H9 (cell line): ENCODE data around the gene GALT. TPM values are rescaled to one million over a fixed set of nuclear protein-coding genes. Genes with fewer than 3 reads are reported as not detected.

ENCODE experiments used
- DNase-seq: peaks from one replicate; pipeline ENCODE4 v3.0.0-alpha.2; 2017
- H2AFZ ChIP-seq: one replicate; pipeline ENCODE4 v1.6.1; 2013; ENCODE audit warnings: mild to moderate bottlenecking, low read length, control low read depth, moderate library complexity
- H2AK5ac ChIP-seq: 2 replicates; pipeline ENCODE4 v1.6.1; 2013; ENCODE audit warnings: low read length, control low read depth, mixed read lengths; ENCODE audit not compliant: insufficient read length
- H2BK120ac ChIP-seq: one replicate; pipeline ENCODE4 v1.6.1; 2013; ENCODE audit warnings: low read depth, mild to moderate bottlenecking, low read length, control low read depth, inconsistent platforms; ENCODE audit not compliant: poor library complexity, severe bottlenecking
- H2BK12ac ChIP-seq: 2 replicates; pipeline ENCODE4 v1.6.1; 2013; ENCODE audit warnings: low read length, control low read depth, mixed read lengths, low read depth; ENCODE audit not compliant: insufficient read length
- H2BK15ac ChIP-seq: 2 replicates; pipeline ENCODE4 v1.6.1; 2013; ENCODE audit warnings: low read depth, low read length, control low read depth
- H2BK20ac ChIP-seq: one replicate; pipeline ENCODE4 v1.6.1; 2013; ENCODE audit warnings: low read depth, mild to moderate bottlenecking, low read length, control low read depth, inconsistent platforms; ENCODE audit not compliant: poor library complexity, severe bottlenecking
- H2BK5ac ChIP-seq: 2 replicates; pipeline ENCODE4 v1.6.1; 2013; ENCODE audit warnings: low read length, control low read depth, mixed read lengths; ENCODE audit not compliant: insufficient read length
- H3K14ac ChIP-seq: 2 replicates; pipeline ENCODE4 v1.6.1; 2013; ENCODE audit warnings: low read length, control low read depth; ENCODE audit not compliant: insufficient read depth
- H3K18ac ChIP-seq: 2 replicates; pipeline ENCODE4 v1.6.1; 2013; ENCODE audit warnings: low read depth, mild to moderate bottlenecking, mixed read lengths, low read length, control low read depth; ENCODE audit not compliant: insufficient read length
- H3K23ac ChIP-seq: 2 replicates; pipeline ENCODE4 v1.6.1; 2013; ENCODE audit warnings: low read length, control low read depth, mixed read lengths, low read depth; ENCODE audit not compliant: insufficient read length
- H3K23me2 ChIP-seq: 2 replicates; pipeline ENCODE4 v1.6.1; 2013; ENCODE audit warnings: low read depth, mild to moderate bottlenecking, mixed read lengths, low read length, control low read depth; ENCODE audit not compliant: insufficient read length, poor library complexity, severe bottlenecking
- H3K27ac ChIP-seq: 2 replicates; pipeline ENCODE4 v1.5.1; 2013; ENCODE audit warnings: low read length, control low read depth, mixed read lengths, low read depth; ENCODE audit not compliant: insufficient read length
- H3K27me3 ChIP-seq: 2 replicates; pipeline ENCODE4 v1.6.1; 2013; ENCODE audit warnings: low read length, control low read depth, inconsistent platforms; ENCODE audit not compliant: insufficient read depth
- H3K4ac ChIP-seq: 2 replicates; pipeline ENCODE4 v1.6.1; 2013; ENCODE audit warnings: low read depth, mild to moderate bottlenecking, control low read depth, inconsistent platforms, low read length, moderate library complexity
- H3K4me1 ChIP-seq: 2 replicates; pipeline ENCODE4 v1.6.1; 2013; ENCODE audit warnings: low read length, control low read depth, inconsistent platforms; ENCODE audit not compliant: insufficient read depth
- H3K4me2 ChIP-seq: 2 replicates; pipeline ENCODE4 v1.6.1; 2013; ENCODE audit warnings: low read length, control low read depth, mixed read lengths; ENCODE audit not compliant: insufficient read length, insufficient read depth
- H3K56ac ChIP-seq: 2 replicates; pipeline ENCODE4 v1.6.1; 2013; ENCODE audit warnings: low read depth, mild to moderate bottlenecking, mixed read lengths, low read length, control low read depth; ENCODE audit not compliant: insufficient read length
- H3K79me1 ChIP-seq: 2 replicates; pipeline ENCODE4 v1.6.1; 2013; ENCODE audit warnings: low read depth, mild to moderate bottlenecking, moderate library complexity, low read length, control low read depth, inconsistent platforms; ENCODE audit not compliant: insufficient read depth, poor library complexity, severe bottlenecking
- H3K79me2 ChIP-seq: 2 replicates; pipeline ENCODE4 v1.6.1; 2013; ENCODE audit warnings: low read length, control low read depth, inconsistent platforms; ENCODE audit not compliant: insufficient read depth
- H3K9ac ChIP-seq: 2 replicates; pipeline ENCODE4 v1.6.1; 2013; ENCODE audit warnings: low read length, control low read depth, mixed read lengths; ENCODE audit not compliant: insufficient read length; ENCODE audit errors: extremely low read depth
- H3K9me3 ChIP-seq: one replicate; pipeline ENCODE4 v1.6.1; 2013; ENCODE audit warnings: low read depth, low read length, inconsistent platforms; ENCODE audit not compliant: control insufficient read depth
- H3T11ph ChIP-seq: one replicate; pipeline ENCODE4 v1.6.1; 2013; ENCODE audit warnings: mild to moderate bottlenecking, low read length, control low read depth, inconsistent platforms
- H4K20me1 ChIP-seq: one replicate; pipeline ENCODE4 v1.6.1; 2013; ENCODE audit not compliant: control insufficient read depth, insufficient read length, insufficient read depth
- H4K5ac ChIP-seq: 2 replicates; pipeline ENCODE4 v1.6.1; 2013; ENCODE audit warnings: low read depth, mild to moderate bottlenecking, mixed read lengths, low read length, control low read depth; ENCODE audit not compliant: insufficient read length
- H4K8ac ChIP-seq: replicated peaks from 2 replicates; pipeline ENCODE4 v1.6.1; 2013; ENCODE audit warnings: low read length, control low read depth, mixed read lengths, low read depth; ENCODE audit not compliant: insufficient read length
- H4K91ac ChIP-seq: 2 replicates; pipeline ENCODE4 v1.6.1; 2013; ENCODE audit warnings: low read depth, mild to moderate bottlenecking, moderate library complexity, mixed read lengths, low read length, control low read depth; ENCODE audit not compliant: insufficient read length
- H3K27ac Mint-ChIP-seq, 3 experiments: 2 replicates in 2 of 3; 3 replicates in 1 of 3; pipeline ENCODE4 v1.8.0; 2020 to 2021; ENCODE audit warnings: mixed read lengths in 3 of 3, mild to moderate bottlenecking in 1 of 3, moderate library complexity in 1 of 3
- H3K27me3 Mint-ChIP-seq: 2 replicates; pipeline ENCODE4 v1.8.0; 2021; ENCODE audit warnings: low read depth, mild to moderate bottlenecking, moderate library complexity, mixed read lengths
- H3K36me3 Mint-ChIP-seq, 3 experiments: 2 replicates in 2 of 3; 3 replicates in 1 of 3; pipeline ENCODE4 v1.8.0; 2020 to 2021; ENCODE audit warnings: low read depth in 3 of 3, mixed read lengths in 3 of 3; ENCODE audit not compliant: insufficient read depth in 1 of 3
- H3K4me1 Mint-ChIP-seq, 2 experiments: 2 replicates each; pipeline ENCODE4 v1.8.0; 2020; ENCODE audit warnings: mixed read lengths in 2 of 2
- H3K4me3 Mint-ChIP-seq, 2 experiments: 2 replicates in 1 of 2; 3 replicates in 1 of 2; pipeline ENCODE4 v1.8.0; 2020 to 2021; ENCODE audit warnings: mild to moderate bottlenecking in 2 of 2, mixed read lengths in 2 of 2, moderate library complexity in 1 of 2
- H3K9me3 Mint-ChIP-seq, 2 experiments: 2 replicates in 1 of 2; 3 replicates in 1 of 2; pipeline ENCODE4 v1.8.0; 2020; ENCODE audit warnings: mild to moderate bottlenecking in 2 of 2, mixed read lengths in 2 of 2, moderate library complexity in 1 of 2
- CTCF ChIP-seq: fragments of 200-600 bp; sonication (generic); conservative IDR thresholded peaks from 3 replicates; pipeline ENCODE4 v1.8.0; 2021; ENCODE audit warnings: antibody characterized with exemption, mild to moderate bottlenecking
- WGBS: extraction: QIAGEN DNeasy Blood & Tissue Kit; methylation state at CpG from one replicate; pipeline ENCODE4 v1.1.7; 2013; ENCODE audit warnings: missing lambda C conversion rate, low lambda C conversion rate, mixed read lengths; ENCODE audit not compliant: insufficient read length; ENCODE audit errors: extremely low coverage; 5-methylcytosine and 5-hydroxymethylcytosine counted together
- total RNA-seq: library from RNA; stranded (reverse); gene quantifications from 2 replicates; pipeline ENCODE4 v1.2.1, GENCODE V29; 2021

The GALT gene
- total RNA-seq, 1 experiment from 2014 or later: 41.5 TPM

DNA sequence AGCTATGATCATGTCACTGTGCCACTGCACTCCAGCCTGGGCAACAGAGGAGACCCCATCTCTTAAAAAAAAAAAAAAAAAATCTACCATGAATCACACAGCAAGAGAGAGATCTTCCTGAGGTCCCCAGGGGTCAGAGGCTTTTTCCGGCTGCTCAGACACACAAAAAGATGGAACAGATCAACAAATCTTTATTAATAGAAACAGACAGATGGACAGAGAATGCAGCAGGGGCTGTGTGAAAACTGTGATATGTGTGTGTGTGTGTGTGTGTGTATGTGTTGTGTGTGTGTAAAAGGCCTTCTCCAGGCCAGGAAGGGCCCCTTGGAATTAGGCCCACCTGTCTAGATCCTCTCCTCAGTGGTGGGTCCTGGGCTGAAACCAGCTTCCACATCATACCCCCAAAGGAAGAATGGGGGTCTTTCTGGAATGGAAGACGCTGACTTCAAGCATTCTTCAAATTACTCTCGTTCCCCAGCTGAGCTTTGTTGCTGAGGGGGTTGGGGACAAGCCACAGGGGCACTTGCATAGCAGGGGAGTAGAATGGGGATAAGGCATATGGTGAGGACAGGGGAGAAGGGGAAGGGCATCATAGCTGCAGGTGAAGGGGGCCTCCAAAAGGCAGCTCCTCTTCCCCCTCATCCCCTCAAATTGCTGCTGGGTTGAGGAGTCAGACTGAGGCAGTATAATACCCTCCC, 11.8 kb upstream of the GALT start:
- Histone ChIP-seq H3K27ac (no peak overlapping the region), H2BK120ac (no peak overlapping the region), H3K4me2 (no peak overlapping the region), H4K91ac (no peak overlapping the region), H3K18ac (no peak overlapping the region), H2BK15ac (no peak overlapping the region), H2BK20ac (no peak overlapping the region), H3K79me1 (no peaks in the 10 kb centered on the region), H3K27me3 (peaks cover 13% of the 10 kb centered on the region), H4K20me1 (no peaks in the 10 kb centered on the region), H3K4me1 (peaks cover 4% of the 10 kb centered on the region; the same call in 1 of the 2 replicates), H3K79me2 (no peaks in the 10 kb centered on the region; the same call in 1 of the 2 replicates), H3K9me3 (no peaks in the 10 kb centered on the region), H3K56ac (no peak overlapping the region), H2AFZ (no peak overlapping the region), H3K4ac (no peak overlapping the region), H2BK12ac (no peak overlapping the region), H2BK5ac (no peak overlapping the region), H3K23ac (no peak overlapping the region), H3T11ph (no peak overlapping the region), H4K8ac (no peak overlapping the region), H4K5ac (no peak overlapping the region), H3K23me2 (peaks cover 11% of the 10 kb centered on the region), H3K9ac (no peak overlapping the region), H3K14ac (no peak overlapping the region), H2AK5ac (no peak overlapping the region)
- H3K36me3 Mint-ChIP-seq: peaks cover 2 to 15% (median 10%) of the 10 kb centered on the region in 3 experiments; a peak in 6 of 7 replicates
- DNase-seq: no peak
- H3K4me3 Mint-ChIP-seq: peak overlapping the region in 1 of 2 experiments; percentile 55; a peak in 2 of 5 replicates
- H3K27me3 Mint-ChIP-seq: peaks cover 43% of the 10 kb centered on the region
- H3K4me1 Mint-ChIP-seq: peaks cover 23 to 36% of the 10 kb centered on the region in 2 experiments
- no peaks in the 10 kb centered on the region; a peak in 1 of 5 replicates for H3K9me3 Mint-ChIP-seq
- TF ChIP-seq CTCF: no peak
- no CpG with 5 or more reads among the region's 3 CpGs for WGBS
- no peak overlapping the region for H3K27ac Mint-ChIP-seq
